Brain microvascular endothelial cell (primary cell): Measurements from ENCODE around the gene SSH2.

ENCODE experiments used
- DNase-seq: peaks from one replicate; pipeline ENCODE4 v3.0.0-alpha.2; 2020
- H3K27ac ChIP-seq: fragments of 250-450 bp; sonication (Bioruptor Pico); 2 replicates; pipeline ENCODE4 v1.5.1; 2020; ENCODE audit warnings: mild to moderate bottlenecking, moderate library complexity
- H3K27me3 ChIP-seq: fragments of 250-450 bp; sonication (Bioruptor Pico); replicated peaks from 2 replicates; pipeline ENCODE4 v1.5.1; 2020; ENCODE audit warnings: mild to moderate bottlenecking
- H3K36me3 ChIP-seq: fragments of 250-450 bp; sonication (Bioruptor Pico); replicated peaks from 2 replicates; pipeline ENCODE4 v1.5.1; 2020; ENCODE audit warnings: mild to moderate bottlenecking
- H3K4me3 ChIP-seq: 2 replicates; pipeline ENCODE4 v1.5.1; 2011; ENCODE audit warnings: low read depth, mild to moderate bottlenecking, control low read depth, low read length, moderate library complexity
- in situ Hi-C: cut with HindIII; loops from 2 replicates; pipeline ENCODE4 v1.10.0; 2017; ENCODE audit warnings: low sequenced_read_pairs, low pct_ligation_motif_present
- TF ChIP-seq, protein P1 (sequence below): IDR thresholded peaks from 2 replicates; pipeline ENCODE4 v1.5.1; 2011; ENCODE audit warnings: low read depth, mild to moderate bottlenecking, moderate library complexity, low read length, control low read depth, inconsistent platforms; ENCODE audit errors: missing control alignments

The SSH2 gene

DNA sequence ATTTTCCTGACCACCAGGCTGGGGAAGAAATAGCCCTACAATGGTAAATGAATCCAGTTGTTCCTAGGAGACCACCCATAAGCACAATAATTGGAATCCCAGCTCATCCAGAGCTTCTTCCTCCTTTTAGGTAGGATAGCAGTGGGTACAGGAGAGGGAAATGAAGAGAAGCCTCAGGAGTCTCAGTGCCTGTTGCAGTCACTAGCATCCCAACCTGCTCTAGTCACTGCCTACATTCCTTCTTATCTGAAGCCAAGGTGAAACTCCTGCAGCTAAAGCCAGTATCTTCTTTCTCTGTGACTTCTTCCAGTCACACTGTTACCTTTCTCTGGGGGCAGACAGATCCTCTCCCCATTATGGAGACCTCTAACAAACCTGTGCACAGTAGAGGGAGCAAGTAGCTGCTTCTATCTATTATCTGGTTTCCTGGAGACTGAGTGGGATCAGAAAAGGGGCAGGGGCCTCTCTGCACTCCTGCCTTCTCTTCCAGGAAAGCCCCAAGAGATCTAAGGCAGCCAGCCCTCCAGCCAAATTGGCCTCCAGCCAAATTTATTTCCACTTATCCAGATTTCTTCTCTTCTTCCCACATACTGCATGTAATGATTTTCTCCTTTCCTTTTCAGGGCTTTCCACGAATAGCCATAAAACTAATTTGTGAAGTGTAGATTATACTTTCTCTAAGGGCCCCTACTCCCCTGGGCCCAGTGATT is 85.5 kb downstream of the SSH2 start:
- DNase-seq = peak; percentile 8
- Histone ChIP-seq H3K4me3 (no peak overlapping the region), H3K27ac (no peak overlapping the region), H3K36me3 (peaks cover 3% of the 10 kb centered on the region), H3K27me3 (no peaks in the 10 kb centered on the region)
- in situ Hi-C loops = no loop called here
- TF ChIP-seq, protein P1, sequence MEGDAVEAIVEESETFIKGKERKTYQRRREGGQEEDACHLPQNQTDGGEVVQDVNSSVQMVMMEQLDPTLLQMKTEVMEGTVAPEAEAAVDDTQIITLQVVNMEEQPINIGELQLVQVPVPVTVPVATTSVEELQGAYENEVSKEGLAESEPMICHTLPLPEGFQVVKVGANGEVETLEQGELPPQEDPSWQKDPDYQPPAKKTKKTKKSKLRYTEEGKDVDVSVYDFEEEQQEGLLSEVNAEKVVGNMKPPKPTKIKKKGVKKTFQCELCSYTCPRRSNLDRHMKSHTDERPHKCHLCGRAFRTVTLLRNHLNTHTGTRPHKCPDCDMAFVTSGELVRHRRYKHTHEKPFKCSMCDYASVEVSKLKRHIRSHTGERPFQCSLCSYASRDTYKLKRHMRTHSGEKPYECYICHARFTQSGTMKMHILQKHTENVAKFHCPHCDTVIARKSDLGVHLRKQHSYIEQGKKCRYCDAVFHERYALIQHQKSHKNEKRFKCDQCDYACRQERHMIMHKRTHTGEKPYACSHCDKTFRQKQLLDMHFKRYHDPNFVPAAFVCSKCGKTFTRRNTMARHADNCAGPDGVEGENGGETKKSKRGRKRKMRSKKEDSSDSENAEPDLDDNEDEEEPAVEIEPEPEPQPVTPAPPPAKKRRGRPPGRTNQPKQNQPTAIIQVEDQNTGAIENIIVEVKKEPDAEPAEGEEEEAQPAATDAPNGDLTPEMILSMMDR = no peak

DNA sequence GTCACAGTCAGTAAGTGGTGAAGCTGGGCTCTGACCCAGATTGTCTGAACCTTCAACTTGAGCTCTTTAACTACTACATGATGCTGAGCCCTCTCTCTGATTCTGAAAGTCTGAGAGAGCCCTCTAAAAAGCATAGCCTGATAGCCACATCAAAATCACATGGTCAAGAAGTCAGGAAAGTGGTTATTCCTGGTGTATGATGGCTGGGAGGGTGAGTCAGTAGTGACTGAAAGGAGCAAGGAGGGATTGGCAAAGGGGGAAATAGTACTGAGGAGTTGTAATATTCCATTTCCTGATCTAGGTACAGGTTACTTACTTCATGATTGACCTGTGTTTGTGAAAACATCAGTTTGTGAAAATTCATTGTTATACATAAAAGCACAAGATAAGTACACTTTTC is 89.1 kb downstream of the SSH2 start:
- no peak overlapping the region for H3K27ac ChIP-seq
- TF ChIP-seq, protein P1 = no peak
- no peak overlapping the region for H3K4me3 ChIP-seq
- no peaks in the 10 kb centered on the region for H3K27me3 ChIP-seq
- H3K36me3 ChIP-seq = no peaks in the 10 kb centered on the region
- peak; percentile 44 for DNase-seq
- in situ Hi-C loops = no loop called here

DNA sequence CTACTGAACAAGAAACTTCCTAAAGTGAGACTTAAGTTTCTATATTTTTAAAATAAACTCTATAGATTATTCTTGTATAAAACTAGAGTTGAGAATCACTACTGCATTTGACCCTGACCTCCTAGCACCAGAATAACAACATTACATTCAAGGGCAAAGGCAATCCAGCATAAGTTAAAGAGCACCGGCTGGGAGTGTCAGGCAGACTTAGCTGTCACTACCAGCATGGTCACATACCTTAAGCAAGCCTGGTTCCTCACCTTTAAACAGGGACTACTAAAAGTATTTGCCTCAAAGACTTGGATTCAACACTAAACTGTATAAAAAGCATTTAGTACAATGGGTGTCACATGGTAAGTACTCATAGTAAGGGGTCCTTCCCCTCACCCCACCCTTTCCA is 90.4 kb downstream of the SSH2 start:
- TF ChIP-seq, protein P1 = no peak
- no peak for DNase-seq
- Histone ChIP-seq H3K36me3 (no peaks in the 10 kb centered on the region), H3K27ac (no peak overlapping the region), H3K4me3 (no peak overlapping the region), H3K27me3 (no peaks in the 10 kb centered on the region)
- in situ Hi-C loops = no loop called here

DNA sequence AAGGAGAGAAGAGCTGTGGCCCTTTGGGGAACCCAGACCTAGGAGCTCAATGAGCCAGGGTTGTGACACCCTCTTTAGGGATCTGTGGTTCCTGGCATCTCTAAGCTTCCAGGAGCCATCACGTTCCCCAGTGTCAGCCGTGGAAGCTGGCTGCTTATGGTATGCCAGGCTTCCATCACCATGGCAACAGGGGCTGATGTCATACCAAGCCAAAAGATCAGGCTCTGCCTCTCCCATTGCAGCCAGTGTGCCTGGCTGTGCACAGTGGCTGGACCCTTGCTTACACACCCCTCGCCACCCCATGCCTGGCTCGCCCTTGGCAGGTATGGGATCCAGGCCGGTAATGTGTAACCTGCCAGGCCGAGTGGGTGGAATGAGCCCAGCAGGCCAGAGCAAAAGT is 91.1 kb downstream of the SSH2 start:
- Histone ChIP-seq H3K36me3 (no peaks in the 10 kb centered on the region), H3K4me3 (no peak overlapping the region), H3K27ac (no peak overlapping the region), H3K27me3 (no peaks in the 10 kb centered on the region)
- TF ChIP-seq, protein P1 = no peak
- peak; percentile 17 for DNase-seq
- in situ Hi-C loops = no loop called here

DNA sequence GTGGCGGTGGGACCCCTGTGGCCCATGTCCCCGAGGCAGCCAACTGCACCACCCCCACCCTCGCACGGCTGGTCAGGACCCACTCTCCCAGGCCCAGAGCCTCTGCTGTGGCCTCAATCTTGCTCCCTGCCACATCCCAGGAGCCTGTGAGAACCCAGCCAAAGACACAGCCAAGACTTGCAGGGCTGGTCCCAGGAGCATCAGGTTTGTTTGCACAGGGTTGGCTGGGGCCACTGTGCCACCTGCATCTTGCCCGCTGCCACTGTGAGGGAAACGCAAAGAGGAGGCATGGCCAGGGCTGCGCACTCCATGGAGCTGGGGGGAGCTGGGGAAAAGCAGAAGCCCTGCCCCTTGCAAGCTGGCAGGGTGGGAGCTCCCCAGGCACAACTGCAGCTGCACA is 92.5 kb downstream of the SSH2 start:
- no peak overlapping the region for H3K4me3 ChIP-seq
- no peak overlapping the region for H3K27ac ChIP-seq
- H3K36me3 ChIP-seq = no peaks in the 10 kb centered on the region
- H3K27me3 ChIP-seq = no peaks in the 10 kb centered on the region
- in situ Hi-C loops = no loop called here
- TF ChIP-seq, protein P1 = no peak
- DNase-seq = no peak

DNA sequence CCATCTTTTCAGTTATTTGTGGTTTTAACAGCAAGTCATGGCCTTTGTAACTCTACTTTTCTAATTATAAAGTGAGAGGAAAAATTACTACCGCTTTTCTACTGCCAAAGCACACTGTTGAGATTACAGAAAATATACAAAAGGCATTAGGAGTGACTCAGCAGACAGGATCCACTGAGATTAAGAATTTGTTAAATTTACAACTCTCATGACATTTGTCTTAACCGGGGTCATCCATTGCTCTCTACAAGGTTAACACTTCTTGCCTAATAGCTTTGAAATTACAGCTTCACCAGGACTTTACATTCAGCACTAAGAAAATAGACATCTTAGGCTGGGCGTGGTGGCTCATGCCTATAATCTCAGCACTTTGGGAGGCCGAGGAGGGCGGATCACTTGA is 93.4 kb downstream of the SSH2 start:
- TF ChIP-seq, protein P1 = no peak
- no peak for DNase-seq
- in situ Hi-C loops = no loop called here
- H3K27ac ChIP-seq = peak overlapping the region; percentile 3
- no peak overlapping the region for H3K4me3 ChIP-seq
- no peaks in the 10 kb centered on the region for H3K27me3 ChIP-seq
- no peaks in the 10 kb centered on the region for H3K36me3 ChIP-seq
